Measurements from ENCODE around the gene DPM3. TPM values are rescaled to one million over a fixed set of nuclear protein-coding genes. Genes with fewer than 3 reads are reported as not detected.
A peak's percentile ranks its signal among the peaks of the same experiment; 100 is the strongest.

DPM3 gene
- total RNA-seq, 1 experiment from 2014 or later = 113 TPM

- CTCF ChIA-PET = interaction anchor here (1.0 to 4.6 kb wide), 5 partner anchors 18 to 149 kb away, joined by 3 to 71 read pairs (median 5); no protein-coding TSS in a partner anchor
- intact Hi-C loops (cut with micrococcal nuclease) = loop anchor here (2.0 to 10.0 kb wide), 2 partner anchors 149 to 417 kb away; partner anchors contain the start of gene RUSC1
- RAD21 ChIA-PET (ENCODE audit: low non-redundant PET in 1 of 2, low total read pairs in 2 of 2, uncharacterized antibody in 2 of 2, unreplicated experiment in 2 of 2) = interaction anchor here in 1 of 2 experiments (0.5 kb wide), 1 partner anchor 17 kb away, joined by 3 read pairs; no protein-coding TSS in a partner anchor
Observed at GRCh38 chr1:155175927-155176371, 35.6 kb upstream of the DPM3 start.

More at GRCh38 chr1:155175927-155176371, 35.6 kb upstream of the DPM3 start:
- Histone ChIP-seq H2AFZ (ENCODE audit: low read depth, low read length, poor library complexity, severe bottlenecking) (no peak overlapping the region), H3K9ac (ENCODE audit: low read length) (no peak overlapping the region), H3K36me3 (ENCODE audit: control insufficient read depth in 1 of 2, insufficient read depth in 2 of 2, low read length in 2 of 2) (no peaks in the 10 kb centered on the region; a peak in 1 of 4 replicates), H3K27ac (ENCODE audit: low read depth, low read length) (peak overlapping the region; percentile 11; the same call in 1 of the 2 replicates), H3K9me2 (ENCODE audit: insufficient read depth) (no peaks in the 10 kb centered on the region), H3K4me2 (ENCODE audit: low read length) (no peak overlapping the region), H3K9me3 (ENCODE audit: control insufficient read depth in 1 of 2, insufficient read depth in 1 of 2, low read depth in 1 of 2, low read length in 2 of 2) (no peaks in the 10 kb centered on the region), H3K27me3 (ENCODE audit: insufficient read depth, low read length) (no peaks in the 10 kb centered on the region), H3K4me3 (replicated peaks in 1 of 2; ENCODE audit: low read depth in 1 of 2, low read length in 2 of 2) (no peak overlapping the region), H3K79me2 (ENCODE audit: insufficient read depth, low read length) (peaks cover 21% of the 10 kb centered on the region), H4K20me1 (ENCODE audit: insufficient read depth) (no peaks in the 10 kb centered on the region), H3K4me1 (ENCODE audit: control insufficient read depth in 1 of 2, insufficient read depth in 2 of 2, low read length in 2 of 2) (peaks cover 7 to 42% of the 10 kb centered on the region in 2 experiments; a peak in 3 of 4 replicates)
- TF ChIP-seq, protein P1, sequence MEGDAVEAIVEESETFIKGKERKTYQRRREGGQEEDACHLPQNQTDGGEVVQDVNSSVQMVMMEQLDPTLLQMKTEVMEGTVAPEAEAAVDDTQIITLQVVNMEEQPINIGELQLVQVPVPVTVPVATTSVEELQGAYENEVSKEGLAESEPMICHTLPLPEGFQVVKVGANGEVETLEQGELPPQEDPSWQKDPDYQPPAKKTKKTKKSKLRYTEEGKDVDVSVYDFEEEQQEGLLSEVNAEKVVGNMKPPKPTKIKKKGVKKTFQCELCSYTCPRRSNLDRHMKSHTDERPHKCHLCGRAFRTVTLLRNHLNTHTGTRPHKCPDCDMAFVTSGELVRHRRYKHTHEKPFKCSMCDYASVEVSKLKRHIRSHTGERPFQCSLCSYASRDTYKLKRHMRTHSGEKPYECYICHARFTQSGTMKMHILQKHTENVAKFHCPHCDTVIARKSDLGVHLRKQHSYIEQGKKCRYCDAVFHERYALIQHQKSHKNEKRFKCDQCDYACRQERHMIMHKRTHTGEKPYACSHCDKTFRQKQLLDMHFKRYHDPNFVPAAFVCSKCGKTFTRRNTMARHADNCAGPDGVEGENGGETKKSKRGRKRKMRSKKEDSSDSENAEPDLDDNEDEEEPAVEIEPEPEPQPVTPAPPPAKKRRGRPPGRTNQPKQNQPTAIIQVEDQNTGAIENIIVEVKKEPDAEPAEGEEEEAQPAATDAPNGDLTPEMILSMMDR (IDR thresholded peaks at IDR 0.05 in 2 of 3, conservative IDR thresholded peaks at IDR 0.05 in 1 of 3; ENCODE audit: borderline replicate concordance in 1 of 3, insufficient read depth in 1 of 3, low read depth in 2 of 3, low read length in 2 of 3) = peak in 2 of 3 experiments; percentile 18; a peak in 2 of 6 replicates
- TF ChIP-seq EGR1 (IDR thresholded peaks at IDR 0.05; ENCODE audit: low read depth) = no peak
- BruUV-seq (replicated peaks) = no TSS peak
- DNase-seq (ENCODE audit: low read depth, low spot score) (no peak), ATAC-seq (no peak)
- POLR2A ChIA-PET = interaction anchor here (1.0 to 2.5 kb wide), 3 partner anchors 18 to 66 kb away, joined by 3 to 15 read pairs (median 4); a partner anchor contains a TSS

All from HCT116 (cell line).